Loucy (cell line): Measurements from ENCODE around the gene KNSTRN.

Source experiments
- H2AFZ ChIP-seq: fragments of 200-600 bp; sonication (generic); 2 replicates; pipeline ENCODE4 v1.6.0; 2016; ENCODE audit warnings: antibody characterized with exemption, mild to moderate bottlenecking, low read length, moderate library complexity
- H3F3A ChIP-seq: fragments of 200-600 bp; 2 replicates; pipeline ENCODE4 v1.6.0; 2016; ENCODE audit warnings: antibody characterized with exemption, low read depth, mild to moderate bottlenecking
- H3K27me3 ChIP-seq: fragments of 200-600 bp; sonication (generic); 2 replicates; pipeline ENCODE4 v1.6.1; 2014; ENCODE audit warnings: low read length, mild to moderate bottlenecking; ENCODE audit not compliant: insufficient read depth, poor library complexity, severe bottlenecking
- H3K36me3 ChIP-seq: fragments of 200-600 bp; sonication (generic); 2 replicates; pipeline ENCODE4 v1.6.1; 2016; ENCODE audit warnings: low read length; ENCODE audit not compliant: insufficient read depth
- H3K4me1 ChIP-seq: fragments of 200-600 bp; sonication (generic); 2 replicates; pipeline ENCODE4 v1.5.1; 2014; ENCODE audit warnings: low read length, mild to moderate bottlenecking; ENCODE audit not compliant: insufficient read depth, poor library complexity, severe bottlenecking
- H3K4me2 ChIP-seq: fragments of 200-600 bp; sonication (generic); 2 replicates; pipeline ENCODE4 v1.6.0; 2014; ENCODE audit warnings: antibody characterized with exemption, low read length, low read depth, mild to moderate bottlenecking; ENCODE audit not compliant: poor library complexity, severe bottlenecking
- H3K4me3 ChIP-seq: fragments of 200-600 bp; sonication (generic); 2 replicates; pipeline ENCODE4 v1.5.1; 2014; ENCODE audit warnings: low read length, mild to moderate bottlenecking, mixed read lengths; ENCODE audit not compliant: poor library complexity, severe bottlenecking
- H3K79me2 ChIP-seq: fragments of 200-600 bp; sonication (generic); 2 replicates; pipeline ENCODE4 v1.6.1; 2014; ENCODE audit warnings: low read length; ENCODE audit not compliant: insufficient read depth
- H3K9ac ChIP-seq: fragments of 200-600 bp; sonication (generic); 2 replicates; pipeline ENCODE4 v1.6.0; 2014; ENCODE audit warnings: mild to moderate bottlenecking, low read depth, low read length, moderate library complexity; ENCODE audit not compliant: poor library complexity, severe bottlenecking
- H3K9me2 ChIP-seq: fragments of 200-600 bp; sonication (generic); replicated peaks from 2 replicates; pipeline ENCODE4 v1.6.1; 2016; ENCODE audit warnings: low read depth, low read length, mixed read lengths
- H3K9me3 ChIP-seq: fragments of 200-600 bp; sonication (generic); 2 replicates; pipeline ENCODE4 v1.6.1; 2014; ENCODE audit warnings: mild to moderate bottlenecking, antibody characterized with exemption, low read length, low read depth; ENCODE audit not compliant: insufficient read depth
- H4K20me1 ChIP-seq: fragments of 200-600 bp; sonication (generic); 2 replicates; pipeline ENCODE4 v1.6.0; 2014; ENCODE audit warnings: antibody characterized with exemption, low read length, mild to moderate bottlenecking; ENCODE audit not compliant: insufficient read depth, poor library complexity, severe bottlenecking
- CTCF ChIP-seq: fragments of 200-600 bp; sonication (generic); conservative IDR thresholded peaks from 2 replicates; pipeline ENCODE4 v1.5.1; 2014; ENCODE audit warnings: mild to moderate bottlenecking, antibody characterized with exemption, low read length
- EZH2phosphoT487 ChIP-seq: fragments of 200-600 bp; IDR thresholded peaks from 2 replicates; pipeline ENCODE4 v1.6.1; 2018; ENCODE audit warnings: antibody characterized with exemption, mild to moderate bottlenecking, moderate library complexity, borderline replicate concordance

Gene KNSTRN

GRCh38 chr15:40377606-40378005 lies 4.9 kb upstream of the KNSTRN start:
- Histone ChIP-seq H3K9me3 (no peaks in the 10 kb centered on the region), H4K20me1 (no peaks in the 10 kb centered on the region), H3K9me2 (no peaks in the 10 kb centered on the region), H3K4me1 (no peaks in the 10 kb centered on the region), H3K9ac (no peak overlapping the region), H3K4me3 (no peak overlapping the region), H2AFZ (no peak overlapping the region), H3K79me2 (no peaks in the 10 kb centered on the region), H3F3A (no peaks in the 10 kb centered on the region), H3K36me3 (no peaks in the 10 kb centered on the region), H3K4me2 (no peak overlapping the region), H3K27me3 (no peaks in the 10 kb centered on the region)
- TF ChIP-seq EZH2phosphoT487 (no peak), CTCF (no peak)

GRCh38 chr15:40379374-40379773 lies 3.1 kb upstream of the KNSTRN start:
- no peak overlapping the region for H2AFZ ChIP-seq
- no peak overlapping the region for H3K9ac ChIP-seq
- H3K4me2 ChIP-seq, result no peak overlapping the region
- H3F3A ChIP-seq, result no peaks in the 10 kb centered on the region
- no peaks in the 10 kb centered on the region for H3K9me2 ChIP-seq
- H4K20me1 ChIP-seq, result peaks cover 10% of the 10 kb centered on the region
- H3K27me3 ChIP-seq, result peaks cover 3% of the 10 kb centered on the region
- no peak overlapping the region for H3K4me3 ChIP-seq
- H3K4me1 ChIP-seq, result peaks cover 8% of the 10 kb centered on the region
- TF ChIP-seq EZH2phosphoT487, result no peak
- no peaks in the 10 kb centered on the region for H3K9me3 ChIP-seq
- peaks cover 16% of the 10 kb centered on the region for H3K79me2 ChIP-seq
- no peaks in the 10 kb centered on the region for H3K36me3 ChIP-seq

- Histone ChIP-seq H3K9me2 (no peaks in the 10 kb centered on the region), H3K4me1 (peaks cover 13% of the 10 kb centered on the region), H3K4me2 (no peak overlapping the region), H2AFZ (no peak overlapping the region), H3K9me3 (no peaks in the 10 kb centered on the region), H4K20me1 (peaks cover 14% of the 10 kb centered on the region), H3K27me3 (peaks cover 3% of the 10 kb centered on the region), H3K36me3 (no peaks in the 10 kb centered on the region), H3K79me2 (peaks cover 21% of the 10 kb centered on the region), H3K4me3 (no peak overlapping the region), H3F3A (no peaks in the 10 kb centered on the region), H3K9ac (no peak overlapping the region)
- TF ChIP-seq EZH2phosphoT487 (no peak), CTCF (no peak)
These were observed 2.7 kb upstream of the KNSTRN start for GRCh38 chr15:40379853-40380252.

- Histone ChIP-seq H3K4me1 (peaks cover 21% of the 10 kb centered on the region), H3K9me2 (no peaks in the 10 kb centered on the region), H3F3A (no peaks in the 10 kb centered on the region), H3K27me3 (peaks cover 3% of the 10 kb centered on the region), H3K9ac (no peak overlapping the region), H2AFZ (no peak overlapping the region), H3K79me2 (peaks cover 29% of the 10 kb centered on the region), H3K9me3 (no peaks in the 10 kb centered on the region), H4K20me1 (peaks cover 16% of the 10 kb centered on the region), H3K4me3 (no peak overlapping the region), H3K4me2 (no peak overlapping the region), H3K36me3 (no peaks in the 10 kb centered on the region)
- TF ChIP-seq CTCF (no peak), EZH2phosphoT487 (no peak)
These were observed 1.9 kb upstream of the KNSTRN start for GRCh38 chr15:40380636-40381035.
